ENCODE data around the gene NPR3. TPM values are rescaled to one million over a fixed set of nuclear protein-coding genes. Genes with fewer than 3 reads are reported as not detected.

Gene NPR3
- total RNA-seq, 4 donors from 2014 or later: 7.9 to 31.3 (median 13.0) TPM

- Histone ChIP-seq H3K36me3 (no peaks in the 10 kb centered on the region), H3K27ac (no peak overlapping the region), H3K4me1 (no peaks in the 10 kb centered on the region), H3K27me3 (no peaks in the 10 kb centered on the region), H3K9me3 (no peaks in the 10 kb centered on the region), H3K4me3 (no peak overlapping the region)
- no peak for DNase-seq
- intact Hi-C loops (cut with DNase I): no loop called here
- TF ChIP-seq POLR2A (IDR thresholded peaks at IDR 0.05) (no peak), CTCF (IDR thresholded peaks at IDR 0.05) (no peak)
These were observed 122.5 kb downstream of the NPR3 start for GRCh38 chr5:32833663-32834062.

- TF ChIP-seq POLR2A (IDR thresholded peaks at IDR 0.05) (no peak), CTCF (IDR thresholded peaks at IDR 0.05) (no peak)
- no peaks in the 10 kb centered on the region for H3K36me3 ChIP-seq
- DNase-seq: no peak
- no peaks in the 10 kb centered on the region for H3K4me1 ChIP-seq
- no peaks in the 10 kb centered on the region for H3K27me3 ChIP-seq
- 63 to 65% methylated on average over 3 of the region's 3 CpGs for WGBS, 2 donors
- H3K4me3 ChIP-seq: no peak overlapping the region
- no peaks in the 10 kb centered on the region for H3K9me3 ChIP-seq
- intact Hi-C loops (cut with DNase I): no loop called here
- H3K27ac ChIP-seq: no peak overlapping the region
These were observed 123.1 kb downstream of the NPR3 start for GRCh38 chr5:32834251-32834650.

- no peak for DNase-seq
- Histone ChIP-seq H3K9me3 (no peaks in the 10 kb centered on the region), H3K4me3 (no peak overlapping the region), H3K4me1 (no peaks in the 10 kb centered on the region), H3K36me3 (no peaks in the 10 kb centered on the region), H3K27ac (no peak overlapping the region), H3K27me3 (no peaks in the 10 kb centered on the region)
- intact Hi-C loops (cut with DNase I): no loop called here
- 69 to 81% methylated on average over 5 of the region's 5 CpGs for WGBS, 2 donors
- TF ChIP-seq POLR2A (IDR thresholded peaks at IDR 0.05) (no peak), CTCF (IDR thresholded peaks at IDR 0.05) (no peak)
These were observed 125.1 kb downstream of the NPR3 start for GRCh38 chr5:32836176-32836575.

- H3K9me3 ChIP-seq: no peaks in the 10 kb centered on the region
- H3K27ac ChIP-seq: no peak overlapping the region
- H3K4me1 ChIP-seq: peaks cover 0 to 6% (median 3%) of the 10 kb centered on the region in 3 donors
- no peak overlapping the region for H3K4me3 ChIP-seq
- intact Hi-C loops (cut with DNase I): no loop called here
- no peaks in the 10 kb centered on the region for H3K36me3 ChIP-seq
- no peaks in the 10 kb centered on the region for H3K27me3 ChIP-seq
- 59 to 85% methylated on average over 4 of the region's 4 CpGs for WGBS, 2 donors
- TF ChIP-seq POLR2A (IDR thresholded peaks at IDR 0.05): no peak
- TF ChIP-seq CTCF (IDR thresholded peaks at IDR 0.05): no peak
- no peak for DNase-seq
These were observed 126.1 kb downstream of the NPR3 start for GRCh38 chr5:32837211-32837610.

GRCh38 chr5:32839106-32839505, 128.0 kb downstream of the NPR3 start:
- Histone ChIP-seq H3K9me3 (no peaks in the 10 kb centered on the region), H3K4me3 (no peak overlapping the region), H3K27me3 (no peaks in the 10 kb centered on the region), H3K4me1 (peaks cover 4 to 25% (median 15%) of the 10 kb centered on the region in 3 donors), H3K27ac (no peak overlapping the region), H3K36me3 (no peaks in the 10 kb centered on the region)
- TF ChIP-seq POLR2A (IDR thresholded peaks at IDR 0.05) (no peak), CTCF (IDR thresholded peaks at IDR 0.05) (no peak)
- no peak for DNase-seq
- intact Hi-C loops (cut with DNase I): no loop called here
- WGBS, 2 donors: 79 to 92% methylated on average over 2 of the region's 2 CpGs
